ENCODE data around the gene MKI67.

The MKI67 gene

GRCh38 chr10:128111696-128112095, 14.5 kb downstream of the MKI67 start:
- Histone ChIP-seq H3K4me3 (ENCODE audit: low read length in 2 of 2) (no peak overlapping the region), H3K27ac (ENCODE audit: low read depth in 2 of 2, low read length in 2 of 2) (no peak overlapping the region), H3K36me3 (ENCODE audit: control insufficient read depth in 2 of 2, insufficient read depth in 2 of 2, low read length in 2 of 2) (peaks cover 5 to 12% of the 10 kb centered on the region in 2 donors), H3K27me3 (ENCODE audit: control insufficient read depth in 2 of 2, insufficient read depth in 2 of 2, low read length in 2 of 2) (no peaks in the 10 kb centered on the region), H3K9me3 (ENCODE audit: control insufficient read depth in 2 of 2, low read length in 2 of 2) (no peaks in the 10 kb centered on the region), H3K9ac (ENCODE audit: low read depth in 1 of 2, low read length in 2 of 2) (no peak overlapping the region), H3K4me1 (ENCODE audit: control insufficient read depth in 2 of 2, insufficient read depth in 2 of 2, low read length in 2 of 2) (no peaks in the 10 kb centered on the region)

- Histone ChIP-seq H3K4me1 (ENCODE audit: control insufficient read depth in 2 of 2, insufficient read depth in 2 of 2, low read length in 2 of 2) (no peaks in the 10 kb centered on the region), H3K27me3 (ENCODE audit: control insufficient read depth in 2 of 2, insufficient read depth in 2 of 2, low read length in 2 of 2) (no peaks in the 10 kb centered on the region), H3K27ac (ENCODE audit: low read depth in 2 of 2, low read length in 2 of 2) (no peak overlapping the region), H3K36me3 (ENCODE audit: control insufficient read depth in 2 of 2, insufficient read depth in 2 of 2, low read length in 2 of 2) (peaks cover 7 to 13% of the 10 kb centered on the region in 2 donors), H3K9me3 (ENCODE audit: control insufficient read depth in 2 of 2, low read length in 2 of 2) (no peaks in the 10 kb centered on the region), H3K4me3 (ENCODE audit: low read length in 2 of 2) (no peak overlapping the region), H3K9ac (ENCODE audit: low read depth in 1 of 2, low read length in 2 of 2) (no peak overlapping the region)
Observed at GRCh38 chr10:128110339-128110738, 15.9 kb downstream of the MKI67 start.

GRCh38 chr10:128109707-128110106, 16.5 kb downstream of the MKI67 start:
- no peak overlapping the region for H3K9ac ChIP-seq (ENCODE audit: low read depth in 1 of 2, low read length in 2 of 2)
- H3K9me3 ChIP-seq (ENCODE audit: control insufficient read depth in 2 of 2, low read length in 2 of 2): no peaks in the 10 kb centered on the region
- H3K36me3 ChIP-seq (ENCODE audit: control insufficient read depth in 2 of 2, insufficient read depth in 2 of 2, low read length in 2 of 2): peaks cover 7 to 13% of the 10 kb centered on the region in 2 donors
- H3K4me1 ChIP-seq (ENCODE audit: control insufficient read depth in 2 of 2, insufficient read depth in 2 of 2, low read length in 2 of 2): no peaks in the 10 kb centered on the region
- H3K27ac ChIP-seq (ENCODE audit: low read depth in 2 of 2, low read length in 2 of 2): no peak overlapping the region
- no peaks in the 10 kb centered on the region for H3K27me3 ChIP-seq (ENCODE audit: control insufficient read depth in 2 of 2, insufficient read depth in 2 of 2, low read length in 2 of 2)
- no peak overlapping the region for H3K4me3 ChIP-seq (ENCODE audit: low read length in 2 of 2)

GRCh38 chr10:128105383-128105782, 20.8 kb downstream of the MKI67 start:
- no peak overlapping the region for H3K4me3 ChIP-seq (ENCODE audit: low read length in 2 of 2)
- no peaks in the 10 kb centered on the region for H3K4me1 ChIP-seq (ENCODE audit: control insufficient read depth in 2 of 2, insufficient read depth in 2 of 2, low read length in 2 of 2)
- no peaks in the 10 kb centered on the region for H3K27me3 ChIP-seq (ENCODE audit: control insufficient read depth in 2 of 2, insufficient read depth in 2 of 2, low read length in 2 of 2)
- H3K9me3 ChIP-seq (ENCODE audit: control insufficient read depth in 2 of 2, low read length in 2 of 2): no peaks in the 10 kb centered on the region
- H3K27ac ChIP-seq (ENCODE audit: low read depth in 2 of 2, low read length in 2 of 2): no peak overlapping the region
- peaks cover 7 to 16% of the 10 kb centered on the region in 2 donors for H3K36me3 ChIP-seq (ENCODE audit: control insufficient read depth in 2 of 2, insufficient read depth in 2 of 2, low read length in 2 of 2)
- H3K9ac ChIP-seq (ENCODE audit: low read depth in 1 of 2, low read length in 2 of 2): no peak overlapping the region

- Histone ChIP-seq H3K4me1 (ENCODE audit: control insufficient read depth in 2 of 2, insufficient read depth in 2 of 2, low read length in 2 of 2) (no peaks in the 10 kb centered on the region), H3K9ac (ENCODE audit: low read depth in 1 of 2, low read length in 2 of 2) (no peak overlapping the region), H3K36me3 (ENCODE audit: control insufficient read depth in 2 of 2, insufficient read depth in 2 of 2, low read length in 2 of 2) (peaks cover 3 to 14% of the 10 kb centered on the region in 2 donors), H3K27me3 (ENCODE audit: control insufficient read depth in 2 of 2, insufficient read depth in 2 of 2, low read length in 2 of 2) (no peaks in the 10 kb centered on the region), H3K4me3 (ENCODE audit: low read length in 2 of 2) (no peak overlapping the region), H3K9me3 (ENCODE audit: control insufficient read depth in 2 of 2, low read length in 2 of 2) (no peaks in the 10 kb centered on the region), H3K27ac (ENCODE audit: low read depth in 2 of 2, low read length in 2 of 2) (no peak overlapping the region)
Observed at GRCh38 chr10:128103229-128103714, 23.0 kb downstream of the MKI67 start.

GRCh38 chr10:128102480-128103228, 23.6 kb downstream of the MKI67 start:
- peaks cover 3 to 10% of the 10 kb centered on the region in 2 donors for H3K36me3 ChIP-seq (ENCODE audit: control insufficient read depth in 2 of 2, insufficient read depth in 2 of 2, low read length in 2 of 2)

GRCh38 chr10:128101901-128102300, 24.3 kb downstream of the MKI67 start:
- no peaks in the 10 kb centered on the region for H3K27me3 ChIP-seq (ENCODE audit: control insufficient read depth in 2 of 2, insufficient read depth in 2 of 2, low read length in 2 of 2)
- no peaks in the 10 kb centered on the region for H3K4me1 ChIP-seq (ENCODE audit: control insufficient read depth in 2 of 2, insufficient read depth in 2 of 2, low read length in 2 of 2)
- peaks cover 3 to 10% of the 10 kb centered on the region in 2 donors for H3K36me3 ChIP-seq (ENCODE audit: control insufficient read depth in 2 of 2, insufficient read depth in 2 of 2, low read length in 2 of 2)
- H3K9me3 ChIP-seq (ENCODE audit: control insufficient read depth in 2 of 2, low read length in 2 of 2): no peaks in the 10 kb centered on the region
- H3K27ac ChIP-seq (ENCODE audit: low read depth in 2 of 2, low read length in 2 of 2): no peak overlapping the region
- H3K9ac ChIP-seq (ENCODE audit: low read depth in 1 of 2, low read length in 2 of 2): no peak overlapping the region
- H3K4me3 ChIP-seq (ENCODE audit: low read length in 2 of 2): no peak overlapping the region

More at GRCh38 chr10:128102480-128103228, 23.6 kb downstream of the MKI67 start:
- Histone ChIP-seq H3K9ac (ENCODE audit: low read depth in 1 of 2, low read length in 2 of 2) (no peak overlapping the region), H3K4me3 (ENCODE audit: low read length in 2 of 2) (no peak overlapping the region), H3K4me1 (ENCODE audit: control insufficient read depth in 2 of 2, insufficient read depth in 2 of 2, low read length in 2 of 2) (no peaks in the 10 kb centered on the region), H3K9me3 (ENCODE audit: control insufficient read depth in 2 of 2, low read length in 2 of 2) (no peaks in the 10 kb centered on the region), H3K27ac (ENCODE audit: low read depth in 2 of 2, low read length in 2 of 2) (no peak overlapping the region), H3K27me3 (ENCODE audit: control insufficient read depth in 2 of 2, insufficient read depth in 2 of 2, low read length in 2 of 2) (no peaks in the 10 kb centered on the region)

GRCh38 chr10:128099901-128100300, 26.3 kb downstream of the MKI67 start:
- Histone ChIP-seq H3K9ac (ENCODE audit: low read depth in 1 of 2, low read length in 2 of 2) (no peak overlapping the region), H3K27me3 (ENCODE audit: control insufficient read depth in 2 of 2, insufficient read depth in 2 of 2, low read length in 2 of 2) (no peaks in the 10 kb centered on the region), H3K4me1 (ENCODE audit: control insufficient read depth in 2 of 2, insufficient read depth in 2 of 2, low read length in 2 of 2) (no peaks in the 10 kb centered on the region), H3K4me3 (ENCODE audit: low read length in 2 of 2) (no peak overlapping the region), H3K27ac (ENCODE audit: low read depth in 2 of 2, low read length in 2 of 2) (no peak overlapping the region), H3K9me3 (ENCODE audit: control insufficient read depth in 2 of 2, low read length in 2 of 2) (no peaks in the 10 kb centered on the region), H3K36me3 (ENCODE audit: control insufficient read depth in 2 of 2, insufficient read depth in 2 of 2, low read length in 2 of 2) (peaks cover 0 to 7% of the 10 kb centered on the region in 2 donors)

- H3K4me3 ChIP-seq (ENCODE audit: low read length in 2 of 2): no peak overlapping the region
- no peaks in the 10 kb centered on the region for H3K4me1 ChIP-seq (ENCODE audit: control insufficient read depth in 2 of 2, insufficient read depth in 2 of 2, low read length in 2 of 2)
- no peaks in the 10 kb centered on the region for H3K27me3 ChIP-seq (ENCODE audit: control insufficient read depth in 2 of 2, insufficient read depth in 2 of 2, low read length in 2 of 2)
- peaks cover 0 to 7% of the 10 kb centered on the region in 2 donors for H3K36me3 ChIP-seq (ENCODE audit: control insufficient read depth in 2 of 2, insufficient read depth in 2 of 2, low read length in 2 of 2)
- no peaks in the 10 kb centered on the region for H3K9me3 ChIP-seq (ENCODE audit: control insufficient read depth in 2 of 2, low read length in 2 of 2)
- H3K9ac ChIP-seq (ENCODE audit: low read depth in 1 of 2, low read length in 2 of 2): no peak overlapping the region
- no peak overlapping the region for H3K27ac ChIP-seq (ENCODE audit: low read depth in 2 of 2, low read length in 2 of 2)
Observed at GRCh38 chr10:128098631-128099030, 27.6 kb downstream of the MKI67 start.

GRCh38 chr10:128097783-128098182, 28.4 kb downstream of the MKI67 start:
- H3K27ac ChIP-seq (ENCODE audit: low read depth in 2 of 2, low read length in 2 of 2): no peak overlapping the region
- H3K4me1 ChIP-seq (ENCODE audit: control insufficient read depth in 2 of 2, insufficient read depth in 2 of 2, low read length in 2 of 2): no peaks in the 10 kb centered on the region
- no peak overlapping the region for H3K9ac ChIP-seq (ENCODE audit: low read depth in 1 of 2, low read length in 2 of 2)
- H3K36me3 ChIP-seq (ENCODE audit: control insufficient read depth in 2 of 2, insufficient read depth in 2 of 2, low read length in 2 of 2): peaks cover 0 to 7% of the 10 kb centered on the region in 2 donors
- H3K4me3 ChIP-seq (ENCODE audit: low read length in 2 of 2): no peak overlapping the region
- H3K27me3 ChIP-seq (ENCODE audit: control insufficient read depth in 2 of 2, insufficient read depth in 2 of 2, low read length in 2 of 2): no peaks in the 10 kb centered on the region
- H3K9me3 ChIP-seq (ENCODE audit: control insufficient read depth in 2 of 2, low read length in 2 of 2): no peaks in the 10 kb centered on the region
